ENCODE data around the gene UQCC5. TPM values are rescaled to one million over a fixed set of nuclear protein-coding genes. Genes with fewer than 3 reads are reported as not detected.

UQCC5 gene
- total RNA-seq, 1 experiment from 2014 or later: 37.8 TPM

DNA sequence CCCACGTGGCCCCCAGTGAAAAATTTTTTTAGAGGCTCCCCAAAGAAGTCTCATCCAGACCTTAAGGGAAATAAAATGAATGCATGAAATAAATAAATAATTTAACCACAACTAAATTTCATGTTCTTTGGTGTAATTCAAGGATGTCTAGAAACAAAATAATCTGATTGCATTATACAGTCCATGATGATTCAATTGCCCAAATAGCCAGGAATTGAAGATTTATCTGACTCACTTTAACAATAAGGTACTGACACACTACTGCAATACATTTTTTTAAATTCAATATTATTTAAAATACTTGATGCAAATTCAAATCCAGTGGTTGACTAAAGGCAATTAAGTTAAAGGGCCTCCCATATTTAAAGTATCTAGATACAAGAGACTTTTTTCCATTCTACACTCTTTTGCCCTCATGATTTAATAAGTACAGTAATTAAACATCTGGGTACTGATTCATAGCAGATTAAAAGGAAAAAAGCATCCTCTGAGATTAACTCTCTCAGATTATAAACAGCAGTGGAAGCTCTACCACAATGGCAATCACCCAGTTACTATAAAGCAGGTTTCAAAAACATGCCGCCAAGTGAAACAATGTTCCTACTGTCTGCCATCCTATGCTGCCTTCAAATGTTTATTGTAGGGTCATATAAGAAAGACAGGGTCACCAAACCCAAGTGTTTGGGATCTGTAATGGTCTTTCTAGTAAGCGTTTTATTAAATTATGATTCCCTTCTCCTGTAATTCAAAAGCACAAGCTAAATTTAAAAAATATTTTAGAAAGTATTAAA lies 9.9 kb downstream of the UQCC5 start:
- no peak overlapping the region for H3K4me3 Mint-ChIP-seq
- H3K27me3 Mint-ChIP-seq (ENCODE audit: low read depth): no peaks in the 10 kb centered on the region
- ChIA-PET POLR2A (no interaction called here), CTCF (no interaction called here)
- H3K27ac Mint-ChIP-seq: no peak overlapping the region
- DNase-seq (ENCODE audit: low spot score): no peak
- ATAC-seq: no peak
- TF ChIP-seq, protein P1, sequence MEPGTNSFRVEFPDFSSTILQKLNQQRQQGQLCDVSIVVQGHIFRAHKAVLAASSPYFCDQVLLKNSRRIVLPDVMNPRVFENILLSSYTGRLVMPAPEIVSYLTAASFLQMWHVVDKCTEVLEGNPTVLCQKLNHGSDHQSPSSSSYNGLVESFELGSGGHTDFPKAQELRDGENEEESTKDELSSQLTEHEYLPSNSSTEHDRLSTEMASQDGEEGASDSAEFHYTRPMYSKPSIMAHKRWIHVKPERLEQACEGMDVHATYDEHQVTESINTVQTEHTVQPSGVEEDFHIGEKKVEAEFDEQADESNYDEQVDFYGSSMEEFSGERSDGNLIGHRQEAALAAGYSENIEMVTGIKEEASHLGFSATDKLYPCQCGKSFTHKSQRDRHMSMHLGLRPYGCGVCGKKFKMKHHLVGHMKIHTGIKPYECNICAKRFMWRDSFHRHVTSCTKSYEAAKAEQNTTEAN (CRISPR knock-in tag; IDR thresholded peaks at IDR 0.05): no peak
- TF ChIP-seq, protein P2, sequence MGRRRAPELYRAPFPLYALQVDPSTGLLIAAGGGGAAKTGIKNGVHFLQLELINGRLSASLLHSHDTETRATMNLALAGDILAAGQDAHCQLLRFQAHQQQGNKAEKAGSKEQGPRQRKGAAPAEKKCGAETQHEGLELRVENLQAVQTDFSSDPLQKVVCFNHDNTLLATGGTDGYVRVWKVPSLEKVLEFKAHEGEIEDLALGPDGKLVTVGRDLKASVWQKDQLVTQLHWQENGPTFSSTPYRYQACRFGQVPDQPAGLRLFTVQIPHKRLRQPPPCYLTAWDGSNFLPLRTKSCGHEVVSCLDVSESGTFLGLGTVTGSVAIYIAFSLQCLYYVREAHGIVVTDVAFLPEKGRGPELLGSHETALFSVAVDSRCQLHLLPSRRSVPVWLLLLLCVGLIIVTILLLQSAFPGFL (CRISPR knock-in tag; IDR thresholded peaks at IDR 0.05; ENCODE audit: borderline replicate concordance): no peak
- TF ChIP-seq RELA (CRISPR knock-in tag; IDR thresholded peaks at IDR 0.05; ENCODE audit: borderline replicate concordance) (no peak), MXD4 (CRISPR knock-in tag; IDR thresholded peaks at IDR 0.05; ENCODE audit: borderline replicate concordance) (no peak), CREM (CRISPR knock-in tag; IDR thresholded peaks at IDR 0.05) (no peak), TEAD1 (CRISPR knock-in tag; IDR thresholded peaks at IDR 0.05) (no peak), TP53 (CRISPR knock-in tag; IDR thresholded peaks at IDR 0.05) (no peak)
- TF ChIP-seq, protein P3, sequence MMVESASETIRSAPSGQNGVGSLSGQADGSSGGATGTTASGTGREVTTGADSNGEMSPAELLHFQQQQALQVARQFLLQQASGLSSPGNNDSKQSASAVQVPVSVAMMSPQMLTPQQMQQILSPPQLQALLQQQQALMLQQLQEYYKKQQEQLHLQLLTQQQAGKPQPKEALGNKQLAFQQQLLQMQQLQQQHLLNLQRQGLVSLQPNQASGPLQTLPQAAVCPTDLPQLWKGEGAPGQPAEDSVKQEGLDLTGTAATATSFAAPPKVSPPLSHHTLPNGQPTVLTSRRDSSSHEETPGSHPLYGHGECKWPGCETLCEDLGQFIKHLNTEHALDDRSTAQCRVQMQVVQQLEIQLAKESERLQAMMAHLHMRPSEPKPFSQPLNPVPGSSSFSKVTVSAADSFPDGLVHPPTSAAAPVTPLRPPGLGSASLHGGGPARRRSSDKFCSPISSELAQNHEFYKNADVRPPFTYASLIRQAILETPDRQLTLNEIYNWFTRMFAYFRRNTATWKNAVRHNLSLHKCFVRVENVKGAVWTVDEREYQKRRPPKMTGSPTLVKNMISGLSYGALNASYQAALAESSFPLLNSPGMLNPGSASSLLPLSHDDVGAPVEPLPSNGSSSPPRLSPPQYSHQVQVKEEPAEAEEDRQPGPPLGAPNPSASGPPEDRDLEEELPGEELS (CRISPR knock-in tag; IDR thresholded peaks at IDR 0.05): no peak
- TF ChIP-seq, protein P4, sequence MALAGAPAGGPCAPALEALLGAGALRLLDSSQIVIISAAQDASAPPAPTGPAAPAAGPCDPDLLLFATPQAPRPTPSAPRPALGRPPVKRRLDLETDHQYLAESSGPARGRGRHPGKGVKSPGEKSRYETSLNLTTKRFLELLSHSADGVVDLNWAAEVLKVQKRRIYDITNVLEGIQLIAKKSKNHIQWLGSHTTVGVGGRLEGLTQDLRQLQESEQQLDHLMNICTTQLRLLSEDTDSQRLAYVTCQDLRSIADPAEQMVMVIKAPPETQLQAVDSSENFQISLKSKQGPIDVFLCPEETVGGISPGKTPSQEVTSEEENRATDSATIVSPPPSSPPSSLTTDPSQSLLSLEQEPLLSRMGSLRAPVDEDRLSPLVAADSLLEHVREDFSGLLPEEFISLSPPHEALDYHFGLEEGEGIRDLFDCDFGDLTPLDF (CRISPR knock-in tag; IDR thresholded peaks at IDR 0.05): no peak
- H3K4me1 Mint-ChIP-seq: peaks cover 2% of the 10 kb centered on the region; the same call in 1 of the 2 replicates
- H3K36me3 Mint-ChIP-seq: peaks cover 22% of the 10 kb centered on the region
- no peaks in the 10 kb centered on the region for H3K9me3 Mint-ChIP-seq

DNA sequence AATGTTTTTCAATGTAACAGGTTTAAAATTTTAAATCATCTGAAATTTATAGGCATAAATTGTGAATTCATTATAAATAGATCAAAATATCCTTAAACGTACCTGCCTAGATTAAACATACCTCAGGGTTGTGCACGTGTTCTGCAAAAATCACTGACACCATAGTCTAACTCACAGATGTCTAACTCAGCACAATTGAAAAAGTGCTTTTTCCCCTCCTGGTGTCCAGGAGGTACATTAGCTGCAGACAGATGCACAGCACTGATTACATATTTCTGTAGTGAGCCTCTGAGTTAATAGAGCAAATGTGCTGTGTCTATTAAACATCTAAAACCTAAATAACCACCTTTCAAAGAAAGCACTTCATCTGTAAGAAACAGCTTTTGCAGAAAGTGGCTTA lies 10.7 kb downstream of the UQCC5 start:
- no peaks in the 10 kb centered on the region for H3K27me3 Mint-ChIP-seq (ENCODE audit: low read depth)

More for the DNA sequence above, 10.7 kb downstream of the UQCC5 start:
- ATAC-seq (no peak), DNase-seq (ENCODE audit: low spot score) (no peak)
- no peak overlapping the region for H3K27ac Mint-ChIP-seq
- peaks cover 15% of the 10 kb centered on the region for H3K36me3 Mint-ChIP-seq
- no peak overlapping the region for H3K4me3 Mint-ChIP-seq
- ChIA-PET POLR2A (no interaction called here), CTCF (no interaction called here)
- no peaks in the 10 kb centered on the region for H3K4me1 Mint-ChIP-seq
- TF ChIP-seq ZNF232 (CRISPR knock-in tag; IDR thresholded peaks at IDR 0.05): no peak
- TF ChIP-seq HMGA2 (CRISPR knock-in tag; IDR thresholded peaks at IDR 0.05): no peak
- TF ChIP-seq, protein P5, sequence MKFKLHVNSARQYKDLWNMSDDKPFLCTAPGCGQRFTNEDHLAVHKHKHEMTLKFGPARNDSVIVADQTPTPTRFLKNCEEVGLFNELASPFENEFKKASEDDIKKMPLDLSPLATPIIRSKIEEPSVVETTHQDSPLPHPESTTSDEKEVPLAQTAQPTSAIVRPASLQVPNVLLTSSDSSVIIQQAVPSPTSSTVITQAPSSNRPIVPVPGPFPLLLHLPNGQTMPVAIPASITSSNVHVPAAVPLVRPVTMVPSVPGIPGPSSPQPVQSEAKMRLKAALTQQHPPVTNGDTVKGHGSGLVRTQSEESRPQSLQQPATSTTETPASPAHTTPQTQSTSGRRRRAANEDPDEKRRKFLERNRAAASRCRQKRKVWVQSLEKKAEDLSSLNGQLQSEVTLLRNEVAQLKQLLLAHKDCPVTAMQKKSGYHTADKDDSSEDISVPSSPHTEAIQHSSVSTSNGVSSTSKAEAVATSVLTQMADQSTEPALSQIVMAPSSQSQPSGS (CRISPR knock-in tag; IDR thresholded peaks at IDR 0.05; ENCODE audit: borderline replicate concordance, low read depth): no peak
- TF ChIP-seq, protein P6, sequence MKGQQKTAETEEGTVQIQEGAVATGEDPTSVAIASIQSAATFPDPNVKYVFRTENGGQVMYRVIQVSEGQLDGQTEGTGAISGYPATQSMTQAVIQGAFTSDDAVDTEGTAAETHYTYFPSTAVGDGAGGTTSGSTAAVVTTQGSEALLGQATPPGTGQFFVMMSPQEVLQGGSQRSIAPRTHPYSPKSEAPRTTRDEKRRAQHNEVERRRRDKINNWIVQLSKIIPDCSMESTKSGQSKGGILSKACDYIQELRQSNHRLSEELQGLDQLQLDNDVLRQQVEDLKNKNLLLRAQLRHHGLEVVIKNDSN (CRISPR knock-in tag; IDR thresholded peaks at IDR 0.05): no peak
- TF ChIP-seq TCF7 (CRISPR knock-in tag; IDR thresholded peaks at IDR 0.05; ENCODE audit: low read depth): no peak
- no peak for TF ChIP-seq NR1H2 (CRISPR knock-in tag; IDR thresholded peaks at IDR 0.05)
- TF ChIP-seq, protein P7, sequence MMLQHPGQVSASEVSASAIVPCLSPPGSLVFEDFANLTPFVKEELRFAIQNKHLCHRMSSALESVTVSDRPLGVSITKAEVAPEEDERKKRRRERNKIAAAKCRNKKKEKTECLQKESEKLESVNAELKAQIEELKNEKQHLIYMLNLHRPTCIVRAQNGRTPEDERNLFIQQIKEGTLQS (CRISPR knock-in tag; conservative IDR thresholded peaks at IDR 0.05): no peak
- TF ChIP-seq, protein P2 (CRISPR knock-in tag; IDR thresholded peaks at IDR 0.05; ENCODE audit: borderline replicate concordance): no peak
- no peak for TF ChIP-seq ZNF219 (CRISPR knock-in tag; IDR thresholded peaks at IDR 0.05; ENCODE audit: borderline replicate concordance)
- no peaks in the 10 kb centered on the region for H3K9me3 Mint-ChIP-seq
